IMR-90 (cell line): ENCODE results near the gene PYDC1.

Experiments
- BHLHE40 ChIP-seq: fragments of 150-350 bp; IDR thresholded peaks from 2 replicates; pipeline ENCODE4 v1.6.1; 2016; ENCODE audit warnings: mild to moderate bottlenecking, low read depth, low read length
- CEBPB ChIP-seq: IDR thresholded peaks from 2 replicates; pipeline ENCODE4 v1.6.1; 2012; ENCODE audit warnings: low read depth, low read length, improper control_type of control experiment
- CHD1 ChIP-seq: IDR thresholded peaks from 2 replicates; pipeline ENCODE4 v1.6.1; 2012; ENCODE audit warnings: low read depth, low read length, improper control_type of control experiment
- CTCF ChIP-seq: conservative IDR thresholded peaks from 2 replicates; pipeline ENCODE4 v1.5.1; 2012; ENCODE audit warnings: mild to moderate bottlenecking, low read depth, low read length, improper control_type of control experiment
- MAZ ChIP-seq: IDR thresholded peaks from 2 replicates; pipeline ENCODE4 v1.6.1; 2012; ENCODE audit warnings: low read depth, mild to moderate bottlenecking, low read length, improper control_type of control experiment, moderate library complexity, borderline replicate concordance
- MXI1 ChIP-seq: IDR thresholded peaks from 2 replicates; pipeline ENCODE4 v1.6.1; 2012; ENCODE audit warnings: low read depth, mild to moderate bottlenecking, low read length, moderate library complexity, borderline replicate concordance
- POLR2A ChIP-seq: IDR thresholded peaks from 2 replicates; pipeline ENCODE4 v1.6.1; 2012; ENCODE audit warnings: mild to moderate bottlenecking, low read depth, low read length
- RCOR1 ChIP-seq: IDR thresholded peaks from 2 replicates; pipeline ENCODE4 v1.6.1; 2012; ENCODE audit warnings: mild to moderate bottlenecking, low read length, improper control_type of control experiment; ENCODE audit not compliant: insufficient replicate concordance
- RFX5 ChIP-seq: IDR thresholded peaks from 2 replicates; pipeline ENCODE4 v1.8.0; 2012; ENCODE audit warnings: low read depth, mild to moderate bottlenecking, low read length, moderate library complexity
- SMC3 ChIP-seq: fragments of 150-350 bp; IDR thresholded peaks from 2 replicates; pipeline ENCODE4 v1.6.1; 2016; ENCODE audit warnings: low read depth, mild to moderate bottlenecking, antibody characterized with exemption, low read length, moderate library complexity
- TF ChIP-seq, protein P1 (sequence below): fragments of 150-350 bp; IDR thresholded peaks from 2 replicates; pipeline ENCODE4 v1.6.1; 2016; ENCODE audit warnings: low read depth, mild to moderate bottlenecking, low read length, moderate library complexity, borderline replicate concordance

DNA sequence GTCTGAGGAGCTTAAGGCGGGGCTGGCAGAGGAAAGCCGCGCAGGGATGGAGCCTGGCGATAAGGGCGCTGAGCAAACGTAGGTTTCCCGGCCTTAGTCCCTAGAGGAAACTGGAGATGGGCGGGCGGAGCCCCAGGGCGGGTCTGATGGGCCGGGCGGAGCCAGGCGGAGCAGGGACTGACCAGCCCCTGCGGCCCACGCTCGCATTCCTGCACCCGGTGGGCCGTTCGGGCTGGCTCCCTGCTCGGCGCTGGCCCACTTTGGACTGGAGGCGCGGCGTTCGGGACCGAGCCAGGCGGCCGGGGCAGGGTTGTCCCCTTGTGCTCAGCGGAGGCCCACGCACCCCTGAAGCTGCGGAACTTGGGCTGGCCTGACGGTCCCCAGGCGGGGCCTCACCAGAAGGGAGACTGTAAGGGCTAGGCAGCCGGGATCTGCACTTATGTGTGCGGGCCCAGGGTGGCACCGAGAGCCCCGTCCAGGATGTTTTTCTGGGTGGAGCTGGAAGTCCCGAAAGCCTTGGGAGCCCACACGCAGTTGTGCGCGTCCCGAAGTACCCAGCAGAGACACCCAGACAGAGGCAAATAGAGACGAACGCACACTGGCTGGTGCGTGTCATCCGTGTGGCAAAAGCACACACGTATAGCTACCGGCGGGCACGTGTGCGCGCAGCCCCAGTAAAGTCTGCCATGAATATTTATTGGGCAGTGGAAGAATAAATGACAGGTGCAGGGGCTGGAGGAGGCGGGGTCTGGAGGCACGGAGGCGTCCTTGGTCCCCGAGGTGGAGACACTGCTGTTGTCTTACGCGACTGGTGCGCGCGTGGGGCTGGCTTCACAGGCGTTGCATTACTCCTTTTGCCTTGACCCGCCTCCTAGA, 1.4 kb downstream of the PYDC1 start:
- no peak for TF ChIP-seq POLR2A
- no peak for TF ChIP-seq CTCF
- TF ChIP-seq RFX5 = no peak
- no peak for TF ChIP-seq MXI1
- no peak for TF ChIP-seq CEBPB
- no peak for TF ChIP-seq CHD1
- TF ChIP-seq, protein P1, sequence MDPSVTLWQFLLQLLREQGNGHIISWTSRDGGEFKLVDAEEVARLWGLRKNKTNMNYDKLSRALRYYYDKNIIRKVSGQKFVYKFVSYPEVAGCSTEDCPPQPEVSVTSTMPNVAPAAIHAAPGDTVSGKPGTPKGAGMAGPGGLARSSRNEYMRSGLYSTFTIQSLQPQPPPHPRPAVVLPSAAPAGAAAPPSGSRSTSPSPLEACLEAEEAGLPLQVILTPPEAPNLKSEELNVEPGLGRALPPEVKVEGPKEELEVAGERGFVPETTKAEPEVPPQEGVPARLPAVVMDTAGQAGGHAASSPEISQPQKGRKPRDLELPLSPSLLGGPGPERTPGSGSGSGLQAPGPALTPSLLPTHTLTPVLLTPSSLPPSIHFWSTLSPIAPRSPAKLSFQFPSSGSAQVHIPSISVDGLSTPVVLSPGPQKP = no peak
- no peak for TF ChIP-seq BHLHE40
- no peak for TF ChIP-seq SMC3
- no peak for TF ChIP-seq MAZ
- TF ChIP-seq RCOR1 = no peak
